ENCODE measurements around the gene DIS3L2. TPM values are rescaled to one million over a fixed set of nuclear protein-coding genes. Genes with fewer than 3 reads are reported as not detected.

Gene DIS3L2
- total RNA-seq, 1 experiment from 2014 or later = 32.6 TPM

DNA sequence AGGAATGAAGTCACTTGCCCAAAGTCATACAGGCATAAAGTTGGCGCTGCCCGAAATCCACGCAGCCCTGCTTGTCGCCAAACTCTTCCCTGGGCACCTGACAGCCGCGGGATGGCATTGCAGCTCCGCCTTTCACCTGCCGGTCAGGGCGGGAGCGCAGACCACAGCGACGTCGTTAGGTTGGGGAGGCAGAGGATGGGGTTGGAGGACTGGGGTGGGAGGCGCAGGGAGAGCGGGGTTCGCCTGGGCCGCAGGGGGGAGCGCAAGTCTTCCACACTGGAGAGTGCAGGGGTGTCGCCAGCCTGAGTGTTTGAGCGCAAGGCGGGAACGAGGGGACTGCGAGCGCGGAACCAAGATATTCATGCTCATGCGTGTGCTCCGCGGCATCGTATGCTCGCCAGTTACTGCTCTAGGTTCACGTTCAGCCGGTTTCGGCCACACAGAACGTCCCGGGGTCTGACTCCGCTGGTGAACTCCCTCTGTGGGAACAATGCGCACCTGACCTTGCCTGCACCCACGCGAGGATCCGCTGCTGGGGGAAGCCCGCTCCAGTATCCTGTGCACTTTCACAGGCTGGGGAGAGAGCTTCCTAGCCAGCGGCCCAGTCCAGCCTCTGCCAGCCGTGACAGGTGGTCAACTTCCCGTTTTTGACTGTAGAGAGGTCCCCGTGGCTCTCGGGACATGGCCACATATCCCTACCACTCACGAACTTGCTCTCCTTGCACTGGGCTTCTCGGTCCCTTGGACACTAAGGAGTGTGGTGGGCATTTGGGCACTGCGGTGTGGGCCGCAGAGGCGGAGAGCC lies 34.5 kb upstream of the DIS3L2 start:
- intact Hi-C loops (cut with micrococcal nuclease) = no loop called here

DNA sequence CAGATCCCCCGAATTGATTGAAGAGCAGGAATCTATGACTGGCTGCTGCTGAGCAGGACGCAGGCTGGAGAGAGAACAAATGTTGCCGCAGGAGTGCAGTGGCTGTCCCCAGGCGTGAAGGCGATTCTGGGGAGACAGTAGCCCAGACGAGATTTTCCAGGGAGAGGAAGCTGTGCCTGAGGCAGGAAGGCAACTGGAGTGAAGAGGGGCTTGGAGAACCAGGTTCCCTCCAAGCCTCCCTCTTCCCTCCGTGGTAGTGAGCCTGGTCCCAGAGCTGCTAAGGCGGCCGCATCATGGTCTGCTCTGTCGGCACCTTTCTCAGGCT lies 34.0 kb upstream of the DIS3L2 start:
- intact Hi-C loops (cut with micrococcal nuclease) = no loop called here
- no TSS peak for BruUV-seq (replicated peaks)
- Mint-ChIP-seq H3K9me3 (ENCODE audit: unreplicated experiment) (no peaks in the 10 kb centered on the region), H3K4me1 (ENCODE audit: insufficient read depth, unreplicated experiment) (no peaks in the 10 kb centered on the region), H3K4me3 (ENCODE audit: unreplicated experiment) (no peak overlapping the region), H3K27ac (ENCODE audit: low read depth, unreplicated experiment) (no peak overlapping the region), H3K27me3 (ENCODE audit: insufficient read depth, unreplicated experiment) (peaks cover 57% of the 10 kb centered on the region), H3K36me3 (ENCODE audit: insufficient read depth, unreplicated experiment) (no peaks in the 10 kb centered on the region)
- CTCF ChIA-PET = interaction anchor here (1.1 to 8.9 kb wide), 2 partner anchors 10 to 213 kb away, joined by 3 to 78 read pairs; no protein-coding TSS in a partner anchor
- no peak for DNase-seq (ENCODE audit: unreplicated experiment)
- TF ChIP-seq, protein P1, sequence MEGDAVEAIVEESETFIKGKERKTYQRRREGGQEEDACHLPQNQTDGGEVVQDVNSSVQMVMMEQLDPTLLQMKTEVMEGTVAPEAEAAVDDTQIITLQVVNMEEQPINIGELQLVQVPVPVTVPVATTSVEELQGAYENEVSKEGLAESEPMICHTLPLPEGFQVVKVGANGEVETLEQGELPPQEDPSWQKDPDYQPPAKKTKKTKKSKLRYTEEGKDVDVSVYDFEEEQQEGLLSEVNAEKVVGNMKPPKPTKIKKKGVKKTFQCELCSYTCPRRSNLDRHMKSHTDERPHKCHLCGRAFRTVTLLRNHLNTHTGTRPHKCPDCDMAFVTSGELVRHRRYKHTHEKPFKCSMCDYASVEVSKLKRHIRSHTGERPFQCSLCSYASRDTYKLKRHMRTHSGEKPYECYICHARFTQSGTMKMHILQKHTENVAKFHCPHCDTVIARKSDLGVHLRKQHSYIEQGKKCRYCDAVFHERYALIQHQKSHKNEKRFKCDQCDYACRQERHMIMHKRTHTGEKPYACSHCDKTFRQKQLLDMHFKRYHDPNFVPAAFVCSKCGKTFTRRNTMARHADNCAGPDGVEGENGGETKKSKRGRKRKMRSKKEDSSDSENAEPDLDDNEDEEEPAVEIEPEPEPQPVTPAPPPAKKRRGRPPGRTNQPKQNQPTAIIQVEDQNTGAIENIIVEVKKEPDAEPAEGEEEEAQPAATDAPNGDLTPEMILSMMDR (IDR thresholded peaks at IDR 0.05; ENCODE audit: unreplicated experiment) = no peak
- POLR2A ChIA-PET = no interaction called here

More for the DNA sequence above, 34.5 kb upstream of the DIS3L2 start:
- Mint-ChIP-seq H3K36me3 (ENCODE audit: insufficient read depth, unreplicated experiment) (no peaks in the 10 kb centered on the region), H3K27ac (ENCODE audit: low read depth, unreplicated experiment) (no peak overlapping the region), H3K9me3 (ENCODE audit: unreplicated experiment) (no peaks in the 10 kb centered on the region), H3K4me1 (ENCODE audit: insufficient read depth, unreplicated experiment) (no peaks in the 10 kb centered on the region), H3K27me3 (ENCODE audit: insufficient read depth, unreplicated experiment) (peaks cover 63% of the 10 kb centered on the region), H3K4me3 (ENCODE audit: unreplicated experiment) (peak overlapping the region; percentile 60)
- BruUV-seq (replicated peaks) = no TSS peak
- TF ChIP-seq, protein P1 (IDR thresholded peaks at IDR 0.05; ENCODE audit: unreplicated experiment) = no peak
- ChIA-PET CTCF (interaction anchor here (0.6 to 8.9 kb wide), 4 partner anchors 9 to 389 kb away, joined by 3 to 78 read pairs (median 3); no protein-coding TSS in a partner anchor), POLR2A (no interaction called here)
- no peak for DNase-seq (ENCODE audit: unreplicated experiment)

DNA sequence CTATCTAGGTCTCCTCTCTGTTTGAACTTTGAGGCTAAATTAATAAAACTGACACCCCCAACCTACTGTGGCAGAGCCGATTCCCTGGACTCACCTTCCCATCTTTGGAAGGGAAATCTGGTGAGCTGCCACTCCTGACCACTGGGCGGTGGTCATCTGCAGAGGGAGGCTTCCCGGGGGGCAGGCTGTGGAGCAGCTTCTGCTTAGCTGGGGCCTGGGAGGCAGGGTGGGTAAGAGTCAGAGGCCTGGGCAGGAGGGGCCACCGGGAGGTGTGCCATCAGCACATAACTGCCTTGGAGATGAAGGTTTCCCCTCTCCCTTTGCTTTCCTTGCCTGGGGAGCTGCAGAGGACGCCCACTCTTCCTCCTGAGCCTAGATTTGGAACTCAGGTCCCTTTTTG lies 33.0 kb upstream of the DIS3L2 start:
- Mint-ChIP-seq H3K9me3 (ENCODE audit: unreplicated experiment) (no peaks in the 10 kb centered on the region), H3K27me3 (ENCODE audit: insufficient read depth, unreplicated experiment) (peaks cover 49% of the 10 kb centered on the region), H3K4me3 (ENCODE audit: unreplicated experiment) (no peak overlapping the region), H3K27ac (ENCODE audit: low read depth, unreplicated experiment) (no peak overlapping the region), H3K36me3 (ENCODE audit: insufficient read depth, unreplicated experiment) (no peaks in the 10 kb centered on the region), H3K4me1 (ENCODE audit: insufficient read depth, unreplicated experiment) (no peaks in the 10 kb centered on the region)
- ChIA-PET POLR2A (interaction anchor here (0.6 kb wide), 1 partner anchor 213 kb away, joined by 3 read pairs; no protein-coding TSS in a partner anchor), CTCF (interaction anchor here (0.5 to 0.6 kb wide), 2 partner anchors 9 to 199 kb away, joined by 3 read pairs; no protein-coding TSS in a partner anchor)
- TF ChIP-seq, protein P1 (IDR thresholded peaks at IDR 0.05; ENCODE audit: unreplicated experiment) = no peak
- BruUV-seq (replicated peaks) = no TSS peak
- intact Hi-C loops (cut with micrococcal nuclease) = no loop called here
- DNase-seq (ENCODE audit: unreplicated experiment) = no peak

DNA sequence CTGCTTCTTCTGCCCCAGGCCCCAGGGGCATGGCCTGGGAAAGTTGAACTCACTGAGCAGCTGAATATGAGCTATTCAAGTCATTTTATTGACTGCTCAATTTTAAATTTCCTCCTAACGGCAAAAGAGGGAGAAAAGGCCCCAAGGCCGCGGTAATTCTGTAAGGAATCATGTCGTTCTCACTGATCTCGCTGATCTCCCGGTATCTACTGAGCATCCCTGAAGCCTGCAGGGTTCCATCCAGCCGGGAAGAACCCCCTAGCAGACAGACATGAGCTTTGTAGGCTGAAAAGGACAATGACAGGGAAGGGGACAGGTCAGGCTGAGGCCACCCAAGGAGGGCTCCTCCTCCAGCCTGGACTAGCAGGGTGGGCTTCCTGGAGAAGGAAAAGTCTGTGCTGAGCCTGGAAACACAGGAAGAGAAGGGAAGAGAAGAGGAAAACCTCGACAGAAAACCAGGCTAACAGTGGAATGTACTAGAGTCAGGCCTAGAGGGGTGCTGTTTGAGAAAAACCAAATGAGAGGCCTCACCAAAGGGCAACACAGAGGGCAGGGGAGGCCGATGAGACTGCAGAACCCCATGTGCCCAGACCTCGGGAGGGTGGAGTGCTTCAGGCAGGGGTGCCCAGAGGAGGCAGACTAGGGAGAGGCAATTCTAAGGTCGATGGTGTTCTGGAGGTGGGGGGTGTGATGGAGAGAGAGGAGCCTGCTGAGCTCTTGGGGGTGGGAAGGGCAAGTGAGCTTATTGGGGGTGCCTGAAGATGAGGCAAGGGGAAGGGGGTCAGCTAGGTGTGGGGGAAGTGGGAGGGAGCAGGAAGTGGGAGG lies 32.4 kb upstream of the DIS3L2 start:
- H3K9me3 Mint-ChIP-seq (ENCODE audit: unreplicated experiment) = no peaks in the 10 kb centered on the region
- ChIA-PET POLR2A (interaction anchor here (0.6 kb wide), 1 partner anchor 213 kb away, joined by 3 read pairs; no protein-coding TSS in a partner anchor), CTCF (interaction anchor here (0.5 to 0.7 kb wide), 3 partner anchors 10 to 397 kb away, joined by 3 to 4 read pairs (median 3); no protein-coding TSS in a partner anchor)
- no peaks in the 10 kb centered on the region for H3K4me1 Mint-ChIP-seq (ENCODE audit: insufficient read depth, unreplicated experiment)
- intact Hi-C loops (cut with micrococcal nuclease) = no loop called here
- H3K4me3 Mint-ChIP-seq (ENCODE audit: unreplicated experiment) = no peak overlapping the region
- no peak overlapping the region for H3K27ac Mint-ChIP-seq (ENCODE audit: low read depth, unreplicated experiment)
- no peaks in the 10 kb centered on the region for H3K36me3 Mint-ChIP-seq (ENCODE audit: insufficient read depth, unreplicated experiment)
- DNase-seq (ENCODE audit: unreplicated experiment) = no peak
- H3K27me3 Mint-ChIP-seq (ENCODE audit: insufficient read depth, unreplicated experiment) = peaks cover 43% of the 10 kb centered on the region
- BruUV-seq (replicated peaks) = no TSS peak
- TF ChIP-seq, protein P1 (IDR thresholded peaks at IDR 0.05; ENCODE audit: unreplicated experiment) = no peak
